ENCODE results near the gene SEMA5B. TPM values are rescaled to one million over a fixed set of nuclear protein-coding genes. Genes with fewer than 3 reads are reported as not detected.

The SEMA5B gene
- total RNA-seq, 3 donors from 2014 or later (not counting 1 experiment from before 2014, with no cell fraction given), result 0.23 TPM; not detected in 2

- ATAC-seq (no peak), DNase-seq (no peak)
- Mint-ChIP-seq H3K36me3 (no peaks in the 10 kb centered on the region), H3K27me3 (ENCODE audit: low read depth in 2 of 2) (peaks cover 33 to 34% of the 10 kb centered on the region in 2 donors), H3K27ac (no peak overlapping the region), H3K4me1 (peaks cover 4 to 22% of the 10 kb centered on the region in 2 donors), H3K9me3 (no peaks in the 10 kb centered on the region), H3K4me3 (no peak overlapping the region)
- no peak overlapping the region for H3K4me3 ChIP-seq (ENCODE audit: low read length)
- H3K27me3 ChIP-seq (ENCODE audit: control insufficient read depth, insufficient read depth, low read length), result no peaks in the 10 kb centered on the region
- H3K4me1 ChIP-seq (ENCODE audit: control insufficient read depth, insufficient read depth, low read length), result peaks cover 11% of the 10 kb centered on the region
- no peaks in the 10 kb centered on the region for H3K36me3 ChIP-seq (ENCODE audit: control insufficient read depth, insufficient read depth, low read length)
- no peak for TF ChIP-seq CTCF (IDR thresholded peaks at IDR 0.05)
- WGBS (ENCODE audit: insufficient coverage), result 0% methylated on average over 1 of the region's 1 CpG
- no peaks in the 10 kb centered on the region for H3K9me3 ChIP-seq (ENCODE audit: control insufficient read depth, insufficient read depth, low read length)
- intact Hi-C loops (cut with micrococcal nuclease), result no loop called here
- H3K27ac ChIP-seq (ENCODE audit: low read length), result no peak overlapping the region
Observed at GRCh38 chr3:123064914-123065313, 37.4 kb upstream of the SEMA5B start.

GRCh38 chr3:123064506-123064905 is 36.9 kb upstream of the SEMA5B start:
- no peaks in the 10 kb centered on the region for H3K9me3 Mint-ChIP-seq
- H3K27ac Mint-ChIP-seq, result no peak overlapping the region
- DNase-seq, result no peak
- intact Hi-C loops (cut with micrococcal nuclease), result no loop called here
- Histone ChIP-seq H3K36me3 (ENCODE audit: control insufficient read depth, insufficient read depth, low read length) (no peaks in the 10 kb centered on the region), H3K27me3 (ENCODE audit: control insufficient read depth, insufficient read depth, low read length) (no peaks in the 10 kb centered on the region), H3K9me3 (ENCODE audit: control insufficient read depth, insufficient read depth, low read length) (no peaks in the 10 kb centered on the region), H3K27ac (ENCODE audit: low read length) (no peak overlapping the region), H3K4me1 (ENCODE audit: control insufficient read depth, insufficient read depth, low read length) (peaks cover 11% of the 10 kb centered on the region), H3K4me3 (ENCODE audit: low read length) (no peak overlapping the region)
- ATAC-seq, result no peak
- H3K36me3 Mint-ChIP-seq, result no peaks in the 10 kb centered on the region
- peaks cover 4 to 22% of the 10 kb centered on the region in 2 donors for H3K4me1 Mint-ChIP-seq
- H3K27me3 Mint-ChIP-seq (ENCODE audit: low read depth in 2 of 2), result peaks cover 29 to 31% of the 10 kb centered on the region in 2 donors
- no peak overlapping the region for H3K4me3 Mint-ChIP-seq
- TF ChIP-seq CTCF (IDR thresholded peaks at IDR 0.05), result no peak
- WGBS (ENCODE audit: insufficient coverage), result 100% methylated on average over 4 of the region's 4 CpGs

DNA sequence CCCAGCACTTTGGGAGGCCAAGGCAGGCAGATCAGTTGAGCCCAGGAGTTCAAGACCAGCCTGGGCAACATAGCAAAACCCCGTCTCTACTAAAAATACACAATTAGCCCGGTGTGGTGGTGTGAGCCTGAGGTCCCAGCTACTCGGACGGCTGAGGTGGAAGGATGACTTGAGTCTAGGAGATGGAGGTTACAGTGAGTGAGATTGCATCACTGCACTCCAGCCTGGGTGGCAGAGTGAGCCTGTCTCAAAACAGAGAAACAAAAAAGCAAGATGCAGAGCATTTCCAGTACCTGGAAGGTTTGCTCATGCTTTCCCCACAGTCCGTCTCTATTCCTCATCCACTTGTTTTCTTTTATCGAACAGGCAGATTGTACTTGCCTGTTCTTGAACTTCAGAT is 35.5 kb upstream of the SEMA5B start:
- Histone ChIP-seq H3K4me1 (ENCODE audit: control insufficient read depth, insufficient read depth, low read length) (peaks cover 8% of the 10 kb centered on the region), H3K27ac (ENCODE audit: low read length) (no peak overlapping the region), H3K4me3 (ENCODE audit: low read length) (no peak overlapping the region), H3K9me3 (ENCODE audit: control insufficient read depth, insufficient read depth, low read length) (no peaks in the 10 kb centered on the region), H3K36me3 (ENCODE audit: control insufficient read depth, insufficient read depth, low read length) (no peaks in the 10 kb centered on the region), H3K27me3 (ENCODE audit: control insufficient read depth, insufficient read depth, low read length) (no peaks in the 10 kb centered on the region)
- H3K27ac Mint-ChIP-seq, result no peak overlapping the region
- no peak overlapping the region for H3K4me3 Mint-ChIP-seq
- H3K9me3 Mint-ChIP-seq, result no peaks in the 10 kb centered on the region
- TF ChIP-seq CTCF (IDR thresholded peaks at IDR 0.05), result no peak
- H3K36me3 Mint-ChIP-seq, result no peaks in the 10 kb centered on the region
- peaks cover 4 to 16% of the 10 kb centered on the region in 2 donors for H3K4me1 Mint-ChIP-seq
- intact Hi-C loops (cut with micrococcal nuclease), result no loop called here
- DNase-seq (no peak), ATAC-seq (no peak)
- H3K27me3 Mint-ChIP-seq (ENCODE audit: low read depth in 2 of 2), result peaks cover 18 to 20% of the 10 kb centered on the region in 2 donors
- WGBS (ENCODE audit: insufficient coverage), result 88% methylated on average over 5 of the region's 6 CpGs

- DNase-seq (no peak), ATAC-seq (no peak)
- H3K27ac Mint-ChIP-seq, result no peak overlapping the region
- H3K4me1 Mint-ChIP-seq, result peaks cover 0 to 9% of the 10 kb centered on the region in 2 donors
- H3K4me3 Mint-ChIP-seq, result no peak overlapping the region
- Histone ChIP-seq H3K27me3 (ENCODE audit: control insufficient read depth, insufficient read depth, low read length) (no peaks in the 10 kb centered on the region), H3K9me3 (ENCODE audit: control insufficient read depth, insufficient read depth, low read length) (no peaks in the 10 kb centered on the region), H3K36me3 (ENCODE audit: control insufficient read depth, insufficient read depth, low read length) (no peaks in the 10 kb centered on the region), H3K27ac (ENCODE audit: low read length) (no peak overlapping the region), H3K4me3 (ENCODE audit: low read length) (no peak overlapping the region), H3K4me1 (ENCODE audit: control insufficient read depth, insufficient read depth, low read length) (no peaks in the 10 kb centered on the region)
- WGBS (ENCODE audit: insufficient coverage), result 90% methylated on average over 5 of the region's 7 CpGs
- intact Hi-C loops (cut with micrococcal nuclease), result no loop called here
- no peaks in the 10 kb centered on the region for H3K36me3 Mint-ChIP-seq
- H3K27me3 Mint-ChIP-seq (ENCODE audit: low read depth in 2 of 2), result peaks cover 12 to 16% of the 10 kb centered on the region in 2 donors
- TF ChIP-seq CTCF (IDR thresholded peaks at IDR 0.05), result no peak
- no peaks in the 10 kb centered on the region for H3K9me3 Mint-ChIP-seq
Observed at GRCh38 chr3:123061856-123062255, 34.3 kb upstream of the SEMA5B start.

All from natural killer cell (primary cell).